ENCODE results near the gene GLE1.
A peak's percentile ranks its signal among the peaks of the same experiment; 100 is the strongest.
"Not testable (repeated sequence)": the region's sequence is repeated elsewhere in the genome, so short reads cannot be mapped to it uniquely, and the experiment has no call there.

GLE1 gene

GRCh38 chr9:128552744-128553440, 48.4 kb downstream of the GLE1 start:
- no peak for DNase-seq

GRCh38 chr9:128553728-128554127, 49.2 kb downstream of the GLE1 start:
- no peak for DNase-seq

GRCh38 chr9:128554155-128554862, 49.8 kb downstream of the GLE1 start:
- peak; percentile 34 for DNase-seq

- DNase-seq: no peak
These were observed 50.7 kb downstream of the GLE1 start for GRCh38 chr9:128555180-128555721.

GRCh38 chr9:128556276-128556675, 51.8 kb downstream of the GLE1 start:
- no peak for DNase-seq

- no peak for DNase-seq
These were observed 52.6 kb downstream of the GLE1 start for GRCh38 chr9:128556926-128557634.

GRCh38 chr9:128558431-128559310, 54.2 kb downstream of the GLE1 start:
- DNase-seq: peak; percentile 57

GRCh38 chr9:128565578-128565977, 61.1 kb downstream of the GLE1 start:
- no peak for DNase-seq

- DNase-seq: no peak
These were observed 64.1 kb downstream of the GLE1 start for GRCh38 chr9:128568470-128569078.

GRCh38 chr9:128575469-128575868, 71.0 kb downstream of the GLE1 start:
- DNase-seq: no peak

- no peak for DNase-seq
These were observed 71.4 kb downstream of the GLE1 start for GRCh38 chr9:128575916-128576315.

GRCh38 chr9:128577206-128577605, 72.7 kb downstream of the GLE1 start:
- DNase-seq: no peak

- no peak for DNase-seq
These were observed 74.7 kb downstream of the GLE1 start for GRCh38 chr9:128579194-128579593.

GRCh38 chr9:128580731-128581130, 76.2 kb downstream of the GLE1 start:
- DNase-seq: no peak

GRCh38 chr9:128585155-128585554, 80.6 kb downstream of the GLE1 start:
- not testable (repeated sequence) for DNase-seq

GRCh38 chr9:128586934-128587333, 82.4 kb downstream of the GLE1 start:
- DNase-seq: not testable (repeated sequence)

- no peak for DNase-seq
These were observed 82.9 kb downstream of the GLE1 start for GRCh38 chr9:128587453-128587852.

- DNase-seq: no peak
These were observed 84.2 kb downstream of the GLE1 start for GRCh38 chr9:128588581-128589233.

Measured in T1000 (cell line).